ENCODE data around the gene MCC. TPM values are rescaled to one million over a fixed set of nuclear protein-coding genes. Genes with fewer than 3 reads are reported as not detected.

The MCC gene
- total RNA-seq, 2 experiments from 2014 or later, result 0.25 TPM; not detected in 1

DNA sequence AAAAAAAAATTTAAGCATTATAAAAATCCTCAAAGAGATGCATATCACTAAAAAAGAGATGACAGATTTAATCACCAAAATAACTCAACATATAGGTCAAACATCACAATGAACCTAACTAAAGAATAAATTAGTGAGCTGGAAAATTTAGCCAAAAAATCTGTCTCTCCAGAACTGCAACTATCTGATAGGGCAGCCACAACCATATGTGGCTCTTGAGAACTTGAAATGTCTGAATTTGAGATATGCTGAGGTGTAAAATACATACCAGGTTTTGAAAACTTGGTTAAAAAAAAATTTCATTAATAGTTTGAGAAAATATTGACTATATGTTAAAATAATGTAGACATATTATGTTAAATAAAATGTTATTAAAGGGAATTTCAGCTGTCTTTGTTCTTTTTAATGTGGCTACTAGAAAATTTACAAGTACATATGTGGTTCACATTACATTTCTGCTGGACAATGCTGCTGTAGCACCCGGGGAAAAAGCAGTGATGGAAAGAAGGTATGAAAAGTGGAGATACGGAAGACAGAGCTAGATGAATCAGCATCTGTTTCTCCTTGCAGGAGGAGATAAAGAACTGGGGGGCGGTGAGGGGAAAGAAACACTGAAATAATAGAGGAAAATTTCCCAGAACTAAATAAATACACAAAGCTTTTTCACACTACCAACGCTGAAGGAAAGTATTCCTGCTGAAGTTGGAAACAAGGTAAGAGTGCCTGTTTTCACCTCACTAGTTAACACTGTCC lies 445.6 kb downstream of the MCC start:
- CTCF ChIA-PET (ENCODE audit: unreplicated experiment), result no interaction called here
- Histone ChIP-seq H2AFZ (ENCODE audit: low read length) (no peak overlapping the region), H4K20me1 (ENCODE audit: insufficient read depth, low read length) (no peaks in the 10 kb centered on the region), H3K4me2 (ENCODE audit: low read length) (no peak overlapping the region), H3K9me2 (ENCODE audit: insufficient read depth, low read length) (no peaks in the 10 kb centered on the region), H3K27ac (ENCODE audit: low read depth, low read length, poor library complexity, severe bottlenecking) (no peak overlapping the region), H3K36me3 (ENCODE audit: insufficient read depth, low read length) (no peaks in the 10 kb centered on the region), H3K9me3 (ENCODE audit: low read length) (no peaks in the 10 kb centered on the region), H3K4me1 (ENCODE audit: insufficient read depth, low read length, poor library complexity, severe bottlenecking) (peaks cover 10% of the 10 kb centered on the region), H3K79me2 (ENCODE audit: insufficient read depth, low read depth, low read length) (no peaks in the 10 kb centered on the region), H3K4me3 (ENCODE audit: low read depth, low read length, poor library complexity, severe bottlenecking) (no peak overlapping the region)
- DNase-seq (ENCODE audit: low spot score), result no peak
- POLR2A ChIA-PET, result interaction anchor here (0.6 to 1.4 kb wide), 4 partner anchors 9 to 370 kb away, joined by 3 to 5 read pairs (median 3); no protein-coding TSS in a partner anchor
- intact Hi-C loops (cut with micrococcal nuclease; ENCODE audit: unreplicated experiment), result loop anchor here (1.0 kb wide), 2 partner anchors 288 to 564 kb away; no protein-coding TSS in a partner anchor
- TF ChIP-seq EZH2phosphoT487 (IDR thresholded peaks at IDR 0.05; ENCODE audit: borderline replicate concordance, low read depth, low read length), result no peak
- TF ChIP-seq, protein P1, sequence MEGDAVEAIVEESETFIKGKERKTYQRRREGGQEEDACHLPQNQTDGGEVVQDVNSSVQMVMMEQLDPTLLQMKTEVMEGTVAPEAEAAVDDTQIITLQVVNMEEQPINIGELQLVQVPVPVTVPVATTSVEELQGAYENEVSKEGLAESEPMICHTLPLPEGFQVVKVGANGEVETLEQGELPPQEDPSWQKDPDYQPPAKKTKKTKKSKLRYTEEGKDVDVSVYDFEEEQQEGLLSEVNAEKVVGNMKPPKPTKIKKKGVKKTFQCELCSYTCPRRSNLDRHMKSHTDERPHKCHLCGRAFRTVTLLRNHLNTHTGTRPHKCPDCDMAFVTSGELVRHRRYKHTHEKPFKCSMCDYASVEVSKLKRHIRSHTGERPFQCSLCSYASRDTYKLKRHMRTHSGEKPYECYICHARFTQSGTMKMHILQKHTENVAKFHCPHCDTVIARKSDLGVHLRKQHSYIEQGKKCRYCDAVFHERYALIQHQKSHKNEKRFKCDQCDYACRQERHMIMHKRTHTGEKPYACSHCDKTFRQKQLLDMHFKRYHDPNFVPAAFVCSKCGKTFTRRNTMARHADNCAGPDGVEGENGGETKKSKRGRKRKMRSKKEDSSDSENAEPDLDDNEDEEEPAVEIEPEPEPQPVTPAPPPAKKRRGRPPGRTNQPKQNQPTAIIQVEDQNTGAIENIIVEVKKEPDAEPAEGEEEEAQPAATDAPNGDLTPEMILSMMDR (conservative IDR thresholded peaks at IDR 0.05; ENCODE audit: low read length), result no peak
- BruUV-seq (replicated peaks), result no TSS peak

DNA sequence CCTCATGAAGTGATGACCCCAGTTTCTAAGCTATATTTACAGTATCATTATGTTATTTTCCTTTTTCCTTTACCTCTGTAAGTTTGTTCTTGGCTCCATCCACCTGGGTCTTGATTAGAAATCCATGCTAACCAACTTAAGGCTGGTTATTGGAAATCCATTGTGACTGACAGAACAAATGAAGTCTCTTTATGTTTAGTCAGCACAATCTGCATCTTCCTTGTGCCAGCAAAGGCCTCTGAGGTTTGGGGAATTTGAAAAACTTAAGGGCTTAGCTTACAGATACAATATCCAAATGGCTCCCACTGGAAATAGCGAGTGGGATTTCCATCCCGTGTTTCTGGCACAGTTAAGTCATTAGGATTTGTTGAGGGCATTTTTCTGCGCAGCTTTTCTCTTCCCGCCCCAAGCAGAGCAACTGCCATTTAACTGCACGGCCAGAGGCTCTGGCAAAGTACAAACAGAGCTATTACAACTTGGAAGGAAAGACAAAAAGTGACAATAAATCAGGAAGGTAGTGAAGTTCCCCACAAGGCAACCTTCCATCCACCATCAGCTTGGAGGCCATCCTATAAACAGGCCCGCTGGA lies 447.5 kb downstream of the MCC start:
- CTCF ChIA-PET (ENCODE audit: unreplicated experiment), result no interaction called here
- POLR2A ChIA-PET, result interaction anchor here (0.7 to 1.0 kb wide), 3 partner anchors 10 to 331 kb away, joined by 3 read pairs; no protein-coding TSS in a partner anchor
- Histone ChIP-seq H3K36me3 (ENCODE audit: insufficient read depth, low read length) (no peaks in the 10 kb centered on the region), H3K9me3 (ENCODE audit: low read length) (no peaks in the 10 kb centered on the region), H3K4me1 (ENCODE audit: insufficient read depth, low read length, poor library complexity, severe bottlenecking) (no peaks in the 10 kb centered on the region), H3K9me2 (ENCODE audit: insufficient read depth, low read length) (no peaks in the 10 kb centered on the region), H3K79me2 (ENCODE audit: insufficient read depth, low read depth, low read length) (no peaks in the 10 kb centered on the region), H3K27ac (ENCODE audit: low read depth, low read length, poor library complexity, severe bottlenecking) (no peak overlapping the region), H2AFZ (ENCODE audit: low read length) (no peak overlapping the region), H4K20me1 (ENCODE audit: insufficient read depth, low read length) (no peaks in the 10 kb centered on the region), H3K4me2 (ENCODE audit: low read length) (no peak overlapping the region), H3K4me3 (ENCODE audit: low read depth, low read length, poor library complexity, severe bottlenecking) (no peak overlapping the region)
- DNase-seq (ENCODE audit: low spot score), result no peak
- no TSS peak for BruUV-seq (replicated peaks)
- intact Hi-C loops (cut with micrococcal nuclease; ENCODE audit: unreplicated experiment), result no loop called here
- TF ChIP-seq, protein P1 (conservative IDR thresholded peaks at IDR 0.05; ENCODE audit: low read length), result no peak
- no peak for TF ChIP-seq EZH2phosphoT487 (IDR thresholded peaks at IDR 0.05; ENCODE audit: borderline replicate concordance, low read depth, low read length)

DNA sequence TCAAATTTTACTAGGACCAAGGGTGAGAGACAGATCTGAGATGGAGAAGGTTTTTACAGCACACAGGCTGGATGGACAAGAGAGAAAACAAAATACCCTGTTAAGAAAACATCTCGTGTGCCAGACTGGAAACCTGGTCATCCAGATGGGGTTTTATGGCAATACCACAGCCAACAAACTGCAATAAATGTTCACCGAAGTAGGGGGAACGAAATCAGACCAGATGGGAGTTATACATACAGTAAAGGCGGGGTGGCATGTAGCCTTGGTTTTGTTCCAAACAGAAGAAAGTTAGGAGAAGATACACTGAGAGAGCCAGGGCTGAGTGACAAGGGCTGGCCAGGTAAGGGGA lies 448.3 kb downstream of the MCC start:
- H3K9me3 ChIP-seq (ENCODE audit: low read length), result no peaks in the 10 kb centered on the region
- no peak for DNase-seq (ENCODE audit: low spot score)
- no peak overlapping the region for H3K27ac ChIP-seq (ENCODE audit: low read depth, low read length, poor library complexity, severe bottlenecking)
- H3K4me2 ChIP-seq (ENCODE audit: low read length), result no peak overlapping the region
- BruUV-seq (replicated peaks), result no TSS peak
- POLR2A ChIA-PET, result interaction anchor here (0.8 to 1.0 kb wide), 2 partner anchors 10 to 330 kb away, joined by 3 read pairs; no protein-coding TSS in a partner anchor
- no peak overlapping the region for H3K4me3 ChIP-seq (ENCODE audit: low read depth, low read length, poor library complexity, severe bottlenecking)
- H3K4me1 ChIP-seq (ENCODE audit: insufficient read depth, low read length, poor library complexity, severe bottlenecking), result no peaks in the 10 kb centered on the region
- no peaks in the 10 kb centered on the region for H3K36me3 ChIP-seq (ENCODE audit: insufficient read depth, low read length)
- CTCF ChIA-PET (ENCODE audit: unreplicated experiment), result no interaction called here
- H3K9me2 ChIP-seq (ENCODE audit: insufficient read depth, low read length), result no peaks in the 10 kb centered on the region
- H4K20me1 ChIP-seq (ENCODE audit: insufficient read depth, low read length), result no peaks in the 10 kb centered on the region
- no peaks in the 10 kb centered on the region for H3K79me2 ChIP-seq (ENCODE audit: insufficient read depth, low read depth, low read length)
- intact Hi-C loops (cut with micrococcal nuclease; ENCODE audit: unreplicated experiment), result no loop called here
- no peak for TF ChIP-seq EZH2phosphoT487 (IDR thresholded peaks at IDR 0.05; ENCODE audit: borderline replicate concordance, low read depth, low read length)
- TF ChIP-seq, protein P1 (conservative IDR thresholded peaks at IDR 0.05; ENCODE audit: low read length), result no peak
- no peak overlapping the region for H2AFZ ChIP-seq (ENCODE audit: low read length)
